A673 (cell line): Measurements from ENCODE around the gene KLHL26. TPM values are rescaled to one million over a fixed set of nuclear protein-coding genes. Genes with fewer than 3 reads are reported as not detected.
A peak's percentile ranks its signal among the peaks of the same experiment; 100 is the strongest.

Experiments
- BruUV-seq: library from RNA; stranded (reverse); fragments of 400-500 nt; replicated peaks from 2 replicates; lab custom pipeline; 2021; lab: Mats Ljungman, UMichigan
- CTCF ChIA-PET: fragments of 300-600 bp; sonication (Branson Sonifier 250); formaldehyde crosslinking; loops from one replicate; lab custom pipeline; 2022; ENCODE audit warnings: antibody characterized with exemption; lab: Charles Lee
- POLR2A ChIA-PET: fragments of 300-600 bp; sonication (Branson Sonifier 250); formaldehyde crosslinking; loops from one replicate; lab custom pipeline; 2022; ENCODE audit warnings: antibody characterized with exemption; ENCODE audit not compliant: low non-redundant PET; lab: Charles Lee
- DNase-seq: peaks from one replicate; pipeline ENCODE4 v3.0.0-alpha.2; 2015; ENCODE audit warnings: low spot score
- H3K27ac ChIP-seq: fragments of 200-600 bp; sonication (generic); 2 replicates; pipeline ENCODE4 v1.5.1; 2016; ENCODE audit warnings: mixed run types, low read depth, mild to moderate bottlenecking, mixed read lengths, antibody characterized with exemption, low read length; ENCODE audit not compliant: poor library complexity, severe bottlenecking
- H3K27me3 ChIP-seq: fragments of 200-600 bp; sonication (generic); replicated peaks from 2 replicates; pipeline ENCODE4 v1.6.1; 2017; ENCODE audit warnings: mixed run types, low read depth, mild to moderate bottlenecking, mixed read lengths, antibody characterized with exemption, low read length; ENCODE audit not compliant: insufficient read depth, poor library complexity
- H3K36me3 ChIP-seq: fragments of 200-600 bp; sonication (generic); 2 replicates; pipeline ENCODE4 v1.6.1; 2016; ENCODE audit warnings: mixed run types, mild to moderate bottlenecking, mixed read lengths, antibody characterized with exemption, low read length; ENCODE audit not compliant: insufficient read depth, poor library complexity, severe bottlenecking
- H3K4me1 ChIP-seq: fragments of 200-600 bp; sonication (generic); 2 replicates; pipeline ENCODE4 v1.6.1; 2017; ENCODE audit warnings: mixed run types, mild to moderate bottlenecking, mixed read lengths, antibody characterized with exemption, low read length; ENCODE audit not compliant: insufficient read depth, poor library complexity, severe bottlenecking
- H3K4me3 ChIP-seq: fragments of 200-600 bp; sonication (generic); 2 replicates; pipeline ENCODE4 v1.5.1; 2016; ENCODE audit warnings: low read depth, mixed run types, mild to moderate bottlenecking, mixed read lengths, low read length; ENCODE audit not compliant: poor library complexity, severe bottlenecking
- H3K9me3 ChIP-seq: fragments of 200-600 bp; sonication (generic); 2 replicates; pipeline ENCODE4 v1.6.1; 2016; ENCODE audit warnings: mixed run types, low read depth, mild to moderate bottlenecking, mixed read lengths, antibody characterized with exemption, low read length; ENCODE audit not compliant: poor library complexity, severe bottlenecking
- EZH2 ChIP-seq: fragments of 200-600 bp; sonication (generic); IDR thresholded peaks from 2 replicates; pipeline ENCODE4 v1.6.1; 2017; ENCODE audit warnings: borderline replicate concordance, low read depth, mild to moderate bottlenecking, mixed read lengths, antibody characterized with exemption, low read length; ENCODE audit not compliant: poor library complexity, severe bottlenecking
- intact Hi-C: fragments of 100-400 bp; cut with micrococcal nuclease; formaldehyde crosslinking; loops from one replicate; pipeline ENCODE4 v1.10.0; 2022; ENCODE audit not compliant: unreplicated experiment
- total RNA-seq: library from RNA; stranded (reverse); gene quantifications from 2 replicates; pipeline ENCODE4 v1.2.3, GENCODE V29; 2021
- TF ChIP-seq, protein P1 (sequence below): fragments of 300-800, 200-600 bp; sonication (generic); conservative IDR thresholded peaks from 2 replicates; pipeline ENCODE4 v1.5.1; 2017; ENCODE audit warnings: low read depth, mild to moderate bottlenecking, antibody characterized with exemption, low read length, moderate library complexity, mixed read lengths

The KLHL26 gene
- total RNA-seq, 1 experiment from 2014 or later = 16.3 TPM

DNA sequence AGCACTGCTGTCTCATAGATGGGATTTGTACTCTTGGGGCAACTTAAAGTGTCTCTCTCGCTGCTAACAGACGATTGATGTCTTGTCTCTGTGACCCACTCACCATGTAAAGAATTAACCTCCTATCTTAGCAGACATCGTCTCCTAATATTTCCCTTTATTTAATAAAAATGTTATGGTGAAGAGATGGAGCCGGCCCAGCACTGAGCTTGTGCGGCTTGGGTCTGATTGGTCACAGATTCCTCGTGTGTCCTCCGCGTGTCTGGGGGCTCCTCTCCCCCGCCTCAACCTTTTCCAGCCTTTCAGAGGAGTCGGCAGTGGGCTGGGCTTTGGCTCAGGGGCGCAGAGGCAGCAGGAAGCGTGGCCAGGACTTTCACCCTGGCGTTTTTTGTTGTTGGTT lies 33.5 kb downstream of the KLHL26 start:
- Histone ChIP-seq H3K27ac (no peak overlapping the region), H3K27me3 (no peaks in the 10 kb centered on the region), H3K9me3 (no peaks in the 10 kb centered on the region), H3K36me3 (peaks cover 14% of the 10 kb centered on the region), H3K4me1 (no peaks in the 10 kb centered on the region), H3K4me3 (no peak overlapping the region)
- ChIA-PET POLR2A (no interaction called here), CTCF (no interaction called here)
- TSS peak; percentile 20 for BruUV-seq
- DNase-seq = no peak
- intact Hi-C loops = no loop called here
- TF ChIP-seq, protein P1, sequence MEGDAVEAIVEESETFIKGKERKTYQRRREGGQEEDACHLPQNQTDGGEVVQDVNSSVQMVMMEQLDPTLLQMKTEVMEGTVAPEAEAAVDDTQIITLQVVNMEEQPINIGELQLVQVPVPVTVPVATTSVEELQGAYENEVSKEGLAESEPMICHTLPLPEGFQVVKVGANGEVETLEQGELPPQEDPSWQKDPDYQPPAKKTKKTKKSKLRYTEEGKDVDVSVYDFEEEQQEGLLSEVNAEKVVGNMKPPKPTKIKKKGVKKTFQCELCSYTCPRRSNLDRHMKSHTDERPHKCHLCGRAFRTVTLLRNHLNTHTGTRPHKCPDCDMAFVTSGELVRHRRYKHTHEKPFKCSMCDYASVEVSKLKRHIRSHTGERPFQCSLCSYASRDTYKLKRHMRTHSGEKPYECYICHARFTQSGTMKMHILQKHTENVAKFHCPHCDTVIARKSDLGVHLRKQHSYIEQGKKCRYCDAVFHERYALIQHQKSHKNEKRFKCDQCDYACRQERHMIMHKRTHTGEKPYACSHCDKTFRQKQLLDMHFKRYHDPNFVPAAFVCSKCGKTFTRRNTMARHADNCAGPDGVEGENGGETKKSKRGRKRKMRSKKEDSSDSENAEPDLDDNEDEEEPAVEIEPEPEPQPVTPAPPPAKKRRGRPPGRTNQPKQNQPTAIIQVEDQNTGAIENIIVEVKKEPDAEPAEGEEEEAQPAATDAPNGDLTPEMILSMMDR = no peak
- no peak for TF ChIP-seq EZH2

DNA sequence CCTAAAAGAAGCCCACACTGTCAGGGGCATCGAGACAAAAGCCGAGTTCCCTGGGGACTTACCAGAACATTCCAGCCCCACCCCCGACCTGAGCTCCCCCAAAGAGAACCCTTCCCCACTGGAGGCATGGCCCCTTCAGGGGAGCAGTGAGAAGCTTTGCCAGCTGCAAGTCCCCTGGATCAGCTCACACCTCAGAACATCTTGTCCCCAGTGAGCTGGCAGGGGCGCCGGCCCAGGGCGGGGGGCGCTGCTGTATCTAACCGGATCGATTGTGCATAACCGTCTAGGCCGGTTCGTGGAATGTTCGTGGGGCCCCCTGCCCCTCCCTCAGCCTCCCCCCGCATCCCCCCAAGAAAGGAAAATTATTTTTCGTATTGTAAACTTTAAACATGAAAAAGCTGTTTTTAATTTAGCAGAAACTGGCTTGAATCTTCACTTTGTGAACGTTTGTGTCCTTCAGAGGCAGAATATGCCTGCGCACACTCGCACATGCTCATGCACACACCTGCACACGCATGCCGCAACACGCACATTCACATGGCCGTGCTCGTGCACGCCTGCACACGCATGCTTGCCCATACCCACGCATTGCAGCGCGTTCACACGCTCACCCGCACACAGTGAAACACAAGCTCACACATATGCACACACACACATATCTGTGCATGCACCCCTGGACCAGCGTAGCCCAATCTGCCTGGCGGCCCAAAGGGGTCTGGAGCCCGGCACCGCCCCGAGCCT lies 34.6 kb downstream of the KLHL26 start:
- no peak for DNase-seq
- no peaks in the 10 kb centered on the region for H3K9me3 ChIP-seq
- no peaks in the 10 kb centered on the region for H3K4me1 ChIP-seq
- no peaks in the 10 kb centered on the region for H3K27me3 ChIP-seq
- H3K27ac ChIP-seq = no peak overlapping the region
- TF ChIP-seq EZH2 = no peak
- TF ChIP-seq, protein P1 = no peak
- CTCF ChIA-PET = interaction anchor here (0.6 to 0.7 kb wide), 3 partner anchors 74 to 344 kb away, joined by 3 to 18 read pairs (median 4); no protein-coding TSS in a partner anchor
- H3K4me3 ChIP-seq = no peak overlapping the region
- peaks cover 14% of the 10 kb centered on the region for H3K36me3 ChIP-seq
- intact Hi-C loops = no loop called here
- POLR2A ChIA-PET = no interaction called here
- BruUV-seq = no TSS peak

DNA sequence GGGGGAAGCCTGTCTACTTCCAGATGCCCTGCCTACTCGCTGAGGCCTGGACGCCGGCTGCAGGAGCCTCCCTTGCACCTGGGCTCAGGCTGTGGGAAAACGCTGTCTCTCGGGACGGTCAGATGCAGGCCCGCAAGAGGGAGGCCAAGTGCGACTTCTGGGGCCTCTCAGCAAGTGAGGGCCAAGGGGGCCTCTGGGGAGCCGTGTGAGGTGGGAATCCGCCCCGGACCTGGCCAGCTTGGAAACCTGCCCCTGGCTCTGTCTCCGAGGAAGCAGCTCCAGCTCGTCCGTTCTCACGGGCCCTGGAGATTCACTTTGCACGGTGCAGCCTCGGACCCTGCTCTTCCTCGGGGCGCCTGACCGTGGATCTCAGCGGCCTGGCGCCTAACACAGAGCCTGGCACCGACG lies 35.2 kb downstream of the KLHL26 start:
- H3K27ac ChIP-seq = no peak overlapping the region
- H3K4me1 ChIP-seq = no peaks in the 10 kb centered on the region
- H3K9me3 ChIP-seq = no peaks in the 10 kb centered on the region
- H3K4me3 ChIP-seq = no peak overlapping the region
- TF ChIP-seq, protein P1 = no peak
- no peak for TF ChIP-seq EZH2
- peaks cover 14% of the 10 kb centered on the region for H3K36me3 ChIP-seq
- ChIA-PET POLR2A (no interaction called here), CTCF (interaction anchor here (0.6 to 0.7 kb wide), 4 partner anchors 75 to 344 kb away, joined by 3 to 18 read pairs (median 6); no protein-coding TSS in a partner anchor)
- DNase-seq = no peak
- no TSS peak for BruUV-seq
- intact Hi-C loops = no loop called here
- no peaks in the 10 kb centered on the region for H3K27me3 ChIP-seq
